ENCODE data around the gene SLC22A14. TPM values are rescaled to one million over a fixed set of nuclear protein-coding genes. Genes with fewer than 3 reads are reported as not detected.

The SLC22A14 gene
- total and polyA plus RNA-seq, 9 of the 15 experiments (the other 6 are each of a cell fraction or from before 2014, with no cell fraction given): 0.03 to 0.07 TPM; not detected in 7

- no peak for ATAC-seq
- no peaks in the 10 kb centered on the region; the same call in 2 of the 3 replicates for H3K79me2 ChIP-seq (ENCODE audit: control insufficient read depth, insufficient read depth, low read length)
- POLR2A ChIA-PET: interaction anchor here (0.6 kb wide), 1 partner anchor 80 kb away, joined by 3 read pairs; no protein-coding TSS in a partner anchor
- no peak overlapping the region for H3K27ac ChIP-seq (ENCODE audit: extremely low read depth, low read depth, low read length)
- H3K9me1 ChIP-seq (ENCODE audit: control insufficient read depth, insufficient read depth, low read length): no peaks in the 10 kb centered on the region
- in situ Hi-C loops (cut with MboI): no loop called here
- H2AFZ ChIP-seq (ENCODE audit: low read depth, low read length): no peak overlapping the region
- DNase-seq (ENCODE audit: extremely low read depth in 1 of 4, low spot score in 3 of 4): no peak
- peaks cover 91% of the 10 kb centered on the region for H3K36me3 ChIP-seq (ENCODE audit: control insufficient read depth, insufficient read depth, low read length)
- no peaks in the 10 kb centered on the region for H3K27me3 ChIP-seq (ENCODE audit: control insufficient read depth in 2 of 2, insufficient read depth in 2 of 2, low read length in 2 of 2)
- peaks cover 0 to 5% of the 10 kb centered on the region in 2 experiments; a peak in 1 of 5 replicates for H3K4me1 ChIP-seq (replicated peaks in 1 of 2; ENCODE audit: control insufficient read depth in 2 of 2, insufficient read depth in 2 of 2, low read length in 2 of 2)
- TF ChIP-seq CGGBP1 (CRISPR knock-in tag; IDR thresholded peaks at IDR 0.05) (no peak), ZNF124 (CRISPR knock-in tag; IDR thresholded peaks at IDR 0.05) (no peak), SMAD4 (CRISPR knock-in tag; conservative IDR thresholded peaks at IDR 0.05) (no peak), ZNF79 (CRISPR knock-in tag; IDR thresholded peaks at IDR 0.05; ENCODE audit: low read depth) (no peak), NFYB (IDR thresholded peaks at IDR 0.05; ENCODE audit: extremely low read depth, insufficient read length) (no peak), POLR2B (IDR thresholded peaks at IDR 0.05; ENCODE audit: low read depth, partially characterized antibody) (no peak), MEIS2 (IDR thresholded peaks at IDR 0.05; ENCODE audit: partially characterized antibody) (no peak), ZNF655 (CRISPR knock-in tag; IDR thresholded peaks at IDR 0.05) (no peak), TAL1 (IDR thresholded peaks at IDR 0.05) (no peak), TCF15 (CRISPR knock-in tag; IDR thresholded peaks at IDR 0.05) (no peak), KDM2B (CRISPR knock-in tag; IDR thresholded peaks at IDR 0.05) (no peak), ZFP1 (CRISPR knock-in tag; IDR thresholded peaks at IDR 0.05) (no peak), FOS (IDR thresholded peaks at IDR 0.05; ENCODE audit: extremely low read depth, insufficient read length) (no peak), ADNP (tag; IDR thresholded peaks at IDR 0.05) (no peak)
- no peaks in the 10 kb centered on the region; the same call in 1 of the 2 replicates for H4K20me1 ChIP-seq (replicated peaks; ENCODE audit: control insufficient read depth, insufficient read depth, low read length)
- H3K9ac ChIP-seq (ENCODE audit: insufficient read depth in 1 of 2, low read depth in 2 of 2, low read length in 2 of 2): no peak overlapping the region
- no peaks in the 10 kb centered on the region for H3K9me3 ChIP-seq (replicated peaks; ENCODE audit: control insufficient read depth, insufficient read depth, low read depth, low read length)
- no peak overlapping the region for H3K4me2 ChIP-seq (ENCODE audit: insufficient read depth, low read length)
- intact Hi-C loops (cut with micrococcal nuclease): no loop called here
- BruUV-seq (replicated peaks): no TSS peak
- no peak for FAIRE-seq
- 91% methylated on average over 9 of the region's 9 CpGs for WGBS (ENCODE audit: insufficient coverage, low coverage, missing lambda C conversion rate)
- CTCF ChIA-PET (ENCODE audit: low intra/inter-chr PET ratio): no interaction called here
- H3K4me3 ChIP-seq: no peak overlapping the region
Observed at GRCh38 chr3:38362825-38363224, 80.7 kb downstream of the SLC22A14 start.

Measured in K562 (cell line).